Activated naive CD4-positive, alpha-beta T cell treated with anti-CD3 and anti-CD28 coated beads, Interleukin-2, amount 50 U/mL, for 16 hours (primary cell): ENCODE results near the gene VDAC1.
A peak's percentile ranks its signal among the peaks of the same experiment; 100 is the strongest.
"Not testable (repeated sequence)": the region's sequence is repeated elsewhere in the genome, so short reads cannot be mapped to it uniquely, and the experiment has no call there.

Experiments used
- DNase-seq: peaks from one replicate; pipeline ENCODE4 v3.0.0-alpha.2; 2020

Gene VDAC1, protein sequence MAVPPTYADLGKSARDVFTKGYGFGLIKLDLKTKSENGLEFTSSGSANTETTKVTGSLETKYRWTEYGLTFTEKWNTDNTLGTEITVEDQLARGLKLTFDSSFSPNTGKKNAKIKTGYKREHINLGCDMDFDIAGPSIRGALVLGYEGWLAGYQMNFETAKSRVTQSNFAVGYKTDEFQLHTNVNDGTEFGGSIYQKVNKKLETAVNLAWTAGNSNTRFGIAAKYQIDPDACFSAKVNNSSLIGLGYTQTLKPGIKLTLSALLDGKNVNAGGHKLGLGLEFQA

DNA sequence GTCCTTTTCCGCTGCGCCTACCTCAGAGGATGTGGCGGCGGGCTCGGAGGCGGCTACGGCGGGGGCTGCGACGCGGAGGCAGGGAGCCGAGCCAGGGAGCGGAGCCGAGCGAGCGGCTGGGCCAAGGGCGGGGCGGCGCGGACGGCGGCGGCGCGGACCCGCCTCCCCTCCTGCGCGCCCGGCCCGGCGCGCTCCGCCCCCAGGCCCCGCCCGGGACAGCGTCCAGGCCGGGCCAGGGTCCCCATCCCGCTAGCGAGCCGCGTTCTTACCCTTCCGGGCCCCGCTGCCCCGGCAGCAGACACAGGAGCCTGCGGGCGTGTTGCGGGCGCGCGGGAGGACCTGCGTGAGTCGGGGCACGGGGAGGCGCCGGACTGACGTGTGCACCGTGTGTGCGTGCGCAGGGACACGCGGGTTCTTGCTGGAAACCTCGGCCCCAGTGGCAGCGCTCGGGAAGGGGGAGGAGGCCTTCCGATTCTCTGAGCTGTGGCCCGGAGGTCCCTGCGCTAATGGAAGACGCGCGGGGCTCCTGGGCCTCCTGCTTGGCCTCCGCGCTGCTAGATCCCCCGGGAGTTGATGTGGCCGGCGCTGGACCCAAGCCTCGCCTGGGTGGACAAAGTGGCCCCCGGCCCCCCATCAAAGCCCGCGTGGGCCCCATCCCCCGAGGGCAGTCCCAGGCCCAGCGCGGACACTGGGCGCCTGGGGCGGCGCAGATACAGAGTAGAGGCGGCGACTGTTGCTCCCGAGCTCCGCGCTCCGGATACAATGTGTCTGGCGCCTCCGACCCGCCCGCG lies at the start of gene VDAC1:
Gene VDAC1 (minus strand): TSS at position 350 of the 791 bp plus-strand sequence. CDS start 11,963 bp downstream, outside the sequence.
- peak; percentile 83 for DNase-seq

DNA sequence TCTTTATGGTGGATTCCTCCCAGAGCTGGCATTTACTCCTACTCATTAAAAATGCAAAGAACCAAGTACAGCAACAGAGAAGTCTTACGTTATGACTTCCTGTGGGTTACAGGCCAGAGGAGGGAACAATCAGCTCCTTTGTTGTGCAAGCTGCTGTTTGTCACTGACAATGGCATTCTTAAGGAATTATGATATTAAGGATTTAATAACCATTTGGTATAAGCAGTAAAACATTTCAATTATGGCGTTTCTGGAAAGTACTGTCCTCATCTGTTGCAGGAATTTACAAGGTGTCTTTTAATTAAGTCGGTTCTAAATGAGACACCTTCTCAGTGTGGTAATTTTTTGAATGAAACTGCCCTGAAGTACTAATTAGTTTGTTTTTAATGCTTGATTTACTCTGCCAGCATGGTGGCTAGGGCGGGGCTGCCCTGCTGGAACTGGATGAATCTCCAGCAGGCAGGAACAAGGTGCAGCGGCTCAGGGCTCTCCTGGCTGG lies 49.1 kb upstream of the VDAC1 start:
- no peak for DNase-seq

DNA sequence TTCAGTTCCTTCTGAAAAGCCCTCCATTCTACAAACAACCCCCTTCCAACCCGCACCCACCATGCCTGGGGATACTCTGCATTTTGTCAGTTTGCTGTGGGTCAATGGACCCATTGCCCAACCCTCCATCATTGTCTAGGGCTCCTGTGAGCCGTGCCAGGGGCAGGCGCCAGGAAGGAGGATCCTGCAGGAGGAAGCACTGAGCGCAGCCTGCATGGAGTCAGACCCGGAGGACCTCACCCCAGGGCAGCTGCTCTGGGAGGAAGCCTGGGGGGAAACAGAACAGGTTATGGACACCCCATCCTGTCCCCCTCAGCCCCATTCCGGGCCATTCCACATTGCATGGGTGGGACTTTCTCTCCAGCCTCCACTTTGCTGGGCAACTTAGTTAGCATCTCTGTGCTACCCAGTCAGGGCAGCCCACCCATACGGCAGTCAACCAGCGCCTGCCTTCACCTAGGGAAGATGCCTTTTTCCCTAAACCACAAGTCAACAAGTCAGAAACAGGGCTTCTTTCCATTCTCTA lies 48.6 kb upstream of the VDAC1 start:
- no peak for DNase-seq

DNA sequence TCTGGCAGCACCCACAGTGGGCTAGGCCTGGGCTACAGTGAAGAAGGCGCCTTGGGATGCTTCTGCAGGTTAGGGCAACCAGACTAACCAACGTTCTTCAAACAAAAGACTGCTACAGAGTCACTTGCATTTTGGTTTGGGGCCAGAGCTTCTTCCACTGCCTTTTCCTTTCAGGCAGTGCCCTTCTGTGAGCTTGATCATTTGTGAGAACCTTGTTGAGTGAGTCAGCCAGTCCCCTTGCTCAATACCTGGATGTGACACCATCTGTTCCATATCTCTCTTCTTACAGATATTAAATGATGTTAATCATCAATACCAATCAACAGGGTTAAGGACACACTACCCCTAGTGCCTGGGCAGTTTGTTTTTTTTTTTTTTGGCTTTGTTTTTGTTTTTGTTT lies 46.5 kb upstream of the VDAC1 start:
- no peak for DNase-seq

DNA sequence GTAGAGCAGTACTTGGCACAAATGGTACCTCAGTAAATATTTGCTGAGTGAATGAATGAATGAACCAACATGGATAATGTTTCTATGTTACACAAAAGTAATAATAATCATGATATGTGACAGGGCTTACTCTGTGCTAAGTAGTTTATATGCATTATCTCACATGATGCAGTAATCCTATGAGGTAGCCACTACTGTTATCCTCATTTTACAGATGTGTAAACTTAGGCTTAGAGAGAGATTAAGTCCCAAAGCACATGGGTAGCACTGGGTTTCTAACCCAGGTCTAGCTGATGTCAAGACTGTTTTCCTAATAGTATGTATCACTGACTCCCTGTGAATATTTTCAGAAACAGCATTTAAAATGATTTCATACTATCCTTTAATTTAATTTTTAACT lies 44.1 kb upstream of the VDAC1 start:
- DNase-seq: no peak

DNA sequence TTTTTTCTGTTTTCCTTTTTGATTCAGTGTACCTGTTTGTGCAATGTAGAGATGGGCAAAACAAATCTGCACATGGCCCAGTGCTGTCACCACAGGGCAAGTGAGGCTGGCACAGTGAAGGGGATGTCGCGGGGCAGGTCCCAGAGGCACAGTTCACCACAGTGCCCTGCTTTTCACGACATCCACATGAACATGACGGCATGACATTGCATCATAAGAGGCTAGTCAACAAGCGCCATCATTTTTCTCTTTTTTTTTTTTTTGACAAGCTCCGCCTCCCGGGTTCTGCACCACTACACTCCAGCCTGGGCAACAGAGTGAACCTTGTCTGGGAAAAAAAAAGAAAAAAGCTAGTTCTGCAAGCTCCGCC lies 42.9 kb upstream of the VDAC1 start:
- no peak for DNase-seq

DNA sequence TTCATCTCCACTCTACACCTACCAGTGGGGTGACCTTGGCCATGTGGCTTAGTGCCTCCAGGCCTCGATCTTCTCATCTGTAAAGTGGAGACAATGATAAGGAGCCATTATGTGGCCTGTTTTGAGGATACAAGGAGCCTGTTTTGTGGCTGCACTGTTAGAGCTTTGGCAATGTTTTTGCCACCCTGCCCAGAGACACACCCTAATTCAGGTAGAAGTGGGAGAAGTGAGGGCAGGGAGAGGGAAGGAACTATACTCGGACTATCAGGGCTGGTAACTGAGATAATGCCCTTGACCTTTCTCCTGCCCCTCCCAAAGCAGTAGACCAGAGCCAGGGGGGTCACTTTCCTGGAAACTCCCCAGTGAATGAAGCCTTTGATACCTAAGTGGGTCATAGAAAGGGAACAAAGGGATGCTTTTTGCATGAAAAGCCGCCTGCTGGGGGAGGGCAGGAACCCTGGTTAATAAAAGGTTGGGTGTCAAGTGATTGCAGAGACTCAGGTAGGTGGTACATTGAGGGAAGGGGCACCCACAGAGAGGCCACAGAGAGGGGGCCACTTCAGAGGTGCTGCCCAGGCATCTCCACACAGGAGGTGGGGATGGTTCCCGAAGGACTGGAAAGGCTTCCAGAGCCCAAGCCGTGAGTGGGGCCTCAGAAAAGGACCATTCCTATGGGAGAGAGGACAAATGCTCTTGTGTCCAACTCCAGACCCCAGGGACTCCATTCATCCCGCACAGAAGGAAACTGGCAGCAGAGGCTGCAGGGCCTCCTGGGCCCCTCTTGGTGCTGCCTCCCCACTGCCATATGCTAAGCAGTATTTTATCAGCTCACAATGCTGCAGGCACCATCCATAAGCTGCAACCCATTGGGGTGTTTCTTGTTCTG lies 42.3 kb upstream of the VDAC1 start:
- DNase-seq: no peak

DNA sequence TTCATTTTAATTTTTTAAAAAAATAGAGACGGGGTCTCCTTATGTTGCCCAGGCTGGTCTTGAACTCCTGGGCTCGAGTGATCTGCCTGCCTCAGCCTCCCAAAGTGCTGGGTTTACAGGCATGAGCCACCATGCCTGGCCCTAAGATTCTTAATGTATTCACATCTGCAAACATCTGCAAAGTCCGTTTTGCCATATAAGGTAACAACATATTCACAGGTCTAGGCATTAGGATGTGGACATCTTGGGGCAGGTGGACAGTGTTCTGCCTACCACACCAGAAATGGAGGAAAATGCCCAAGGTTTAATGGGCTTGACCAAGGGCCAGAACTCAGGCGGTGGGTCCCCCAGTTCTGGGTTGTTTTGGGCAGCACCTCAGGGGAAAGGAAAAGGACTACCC lies 41.6 kb upstream of the VDAC1 start:
- no peak for DNase-seq

DNA sequence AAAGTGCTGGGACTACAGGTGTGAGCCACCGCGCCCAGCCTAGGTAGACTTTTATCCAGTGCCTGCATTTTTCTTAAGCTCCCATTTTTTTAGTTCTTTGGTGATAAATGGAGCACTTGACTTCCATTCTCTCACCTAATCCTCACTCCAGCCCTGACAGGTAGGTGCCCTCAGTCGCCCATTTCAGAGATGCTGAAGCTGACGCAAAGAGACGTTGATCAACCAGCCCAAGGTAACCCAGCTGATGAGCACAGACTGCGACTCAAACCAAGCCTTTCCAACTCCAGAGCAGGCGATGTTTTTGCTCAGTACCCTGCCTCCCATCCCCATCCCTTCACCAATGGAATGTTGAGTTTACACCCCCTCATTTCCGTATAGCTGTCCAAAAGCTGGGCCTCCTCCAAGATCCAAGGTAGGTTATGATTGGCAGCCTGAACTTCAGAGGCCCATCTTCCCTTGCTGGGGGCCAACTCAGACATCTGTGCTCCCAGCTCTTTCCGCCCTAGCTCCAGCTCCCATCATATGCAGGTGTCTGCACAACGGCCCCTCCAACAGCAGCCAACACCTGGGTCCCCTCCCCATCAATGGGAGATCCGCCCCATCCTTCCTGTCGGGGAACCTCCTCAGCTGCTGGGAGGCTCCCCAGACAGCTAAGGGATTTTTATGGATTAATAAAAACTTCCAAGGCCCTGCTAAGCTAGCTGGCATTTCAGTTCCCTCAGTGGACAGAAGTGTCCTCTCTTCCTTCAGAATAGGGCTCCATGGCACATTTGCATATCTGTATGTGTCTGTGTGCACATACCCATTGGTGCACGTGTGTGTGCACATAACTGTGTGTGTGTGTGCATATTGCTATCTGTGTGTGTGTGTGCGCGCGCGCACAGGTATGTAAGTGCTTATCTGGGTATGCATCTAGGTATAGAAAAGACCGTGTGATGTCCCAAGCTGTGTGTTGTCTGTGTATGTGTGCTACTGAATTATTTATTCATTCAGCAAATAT lies 39.3 kb upstream of the VDAC1 start:
- DNase-seq: peak; percentile 21

DNA sequence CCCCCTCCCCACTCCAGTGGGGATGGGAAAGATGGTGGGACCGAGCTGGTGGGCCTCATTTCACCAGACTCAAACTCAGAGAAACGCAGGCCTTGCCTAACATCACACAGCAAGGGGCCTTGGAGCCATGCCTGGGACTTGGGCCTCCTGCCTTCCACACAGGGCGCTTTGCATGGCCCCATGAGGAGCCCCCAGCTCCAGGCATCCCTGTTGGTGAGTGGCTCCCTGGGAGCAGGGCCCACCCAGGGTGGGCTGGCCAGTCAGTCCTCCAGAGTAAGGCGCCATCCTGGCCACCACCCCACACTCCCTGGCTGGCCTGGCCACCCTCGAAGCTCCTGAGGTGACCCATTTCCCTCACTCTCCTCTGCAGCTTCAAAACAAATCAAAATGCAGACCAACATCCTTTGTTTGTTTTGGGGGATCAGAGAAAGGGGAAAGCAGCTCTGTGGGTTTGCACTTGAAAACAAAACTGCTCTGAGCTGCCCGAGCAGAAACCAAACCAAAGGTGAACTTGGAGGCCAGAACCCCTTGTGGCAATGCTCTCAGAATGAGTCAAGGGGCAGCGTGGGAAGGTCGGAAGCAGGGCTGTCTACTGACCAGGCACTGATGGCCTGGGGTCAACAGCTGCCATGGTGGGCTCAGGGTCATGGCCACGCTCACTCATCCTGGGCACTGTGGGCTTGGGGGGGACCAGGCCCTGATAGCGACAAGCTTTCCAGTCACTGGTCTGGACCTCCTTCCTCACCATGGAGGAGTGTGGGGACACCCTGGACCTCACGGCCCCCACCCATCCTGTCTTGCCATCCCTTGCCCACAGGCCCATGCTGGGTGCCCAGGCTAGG lies 37.0 kb upstream of the VDAC1 start:
- no peak for DNase-seq

DNA sequence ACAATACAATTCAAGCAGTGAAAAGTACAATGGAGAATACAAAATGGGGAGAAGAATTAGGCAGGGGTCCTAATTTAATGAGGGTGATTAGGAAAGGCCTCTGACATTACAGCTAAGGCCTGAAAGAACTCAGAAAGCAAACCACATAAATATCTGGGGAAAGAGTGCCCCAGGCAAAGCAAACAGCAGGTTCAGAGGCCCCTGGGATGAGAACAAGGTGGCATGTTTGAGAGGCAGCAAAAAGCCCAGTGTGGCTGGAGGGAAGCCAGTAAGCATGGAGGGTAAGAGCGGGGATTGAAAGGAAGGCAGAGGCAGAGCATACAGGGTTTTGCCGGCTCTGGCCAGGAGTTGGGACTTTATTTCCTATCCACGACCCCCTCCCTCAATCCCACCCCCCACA lies 33.4 kb upstream of the VDAC1 start:
- DNase-seq: no peak

DNA sequence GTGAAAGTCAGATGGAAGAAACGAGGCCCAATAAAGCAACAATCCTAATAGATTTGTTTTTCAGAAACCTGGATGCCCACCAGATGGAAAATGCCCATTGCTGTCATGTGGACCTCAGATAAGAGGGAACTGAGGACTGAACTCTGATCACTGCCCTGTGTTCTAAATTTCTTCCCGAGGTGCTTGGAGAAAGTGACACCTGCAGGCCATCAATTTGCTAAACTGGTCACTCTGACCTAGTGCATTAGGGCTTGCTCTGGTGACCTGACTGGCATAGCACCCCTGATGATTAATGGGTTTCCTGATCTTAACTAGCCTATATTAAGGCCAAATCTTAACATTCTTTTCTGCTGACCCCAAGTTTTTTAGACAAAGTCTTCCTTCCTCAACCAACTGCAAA lies 32.4 kb upstream of the VDAC1 start:
- DNase-seq: no peak

DNA sequence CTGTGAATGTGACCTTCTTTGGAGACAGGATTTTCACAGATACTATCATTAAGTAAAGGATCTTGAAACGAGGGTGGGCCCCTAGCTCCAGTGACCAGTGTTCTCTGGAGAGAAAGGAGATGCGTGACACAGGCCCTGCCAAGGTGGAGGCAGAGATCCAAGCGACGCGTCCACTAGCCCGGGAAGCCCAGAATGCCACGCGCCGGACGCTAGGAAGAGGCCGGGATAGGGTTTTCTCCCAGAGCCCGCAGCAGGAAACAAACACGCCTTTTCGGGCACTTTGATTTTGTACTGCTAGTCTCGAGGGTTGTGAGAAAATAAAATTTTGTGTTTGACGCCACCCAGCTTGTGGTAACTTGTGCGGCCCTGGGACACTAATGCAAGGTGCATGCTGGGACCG lies 29.6 kb upstream of the VDAC1 start:
- DNase-seq: no peak

DNA sequence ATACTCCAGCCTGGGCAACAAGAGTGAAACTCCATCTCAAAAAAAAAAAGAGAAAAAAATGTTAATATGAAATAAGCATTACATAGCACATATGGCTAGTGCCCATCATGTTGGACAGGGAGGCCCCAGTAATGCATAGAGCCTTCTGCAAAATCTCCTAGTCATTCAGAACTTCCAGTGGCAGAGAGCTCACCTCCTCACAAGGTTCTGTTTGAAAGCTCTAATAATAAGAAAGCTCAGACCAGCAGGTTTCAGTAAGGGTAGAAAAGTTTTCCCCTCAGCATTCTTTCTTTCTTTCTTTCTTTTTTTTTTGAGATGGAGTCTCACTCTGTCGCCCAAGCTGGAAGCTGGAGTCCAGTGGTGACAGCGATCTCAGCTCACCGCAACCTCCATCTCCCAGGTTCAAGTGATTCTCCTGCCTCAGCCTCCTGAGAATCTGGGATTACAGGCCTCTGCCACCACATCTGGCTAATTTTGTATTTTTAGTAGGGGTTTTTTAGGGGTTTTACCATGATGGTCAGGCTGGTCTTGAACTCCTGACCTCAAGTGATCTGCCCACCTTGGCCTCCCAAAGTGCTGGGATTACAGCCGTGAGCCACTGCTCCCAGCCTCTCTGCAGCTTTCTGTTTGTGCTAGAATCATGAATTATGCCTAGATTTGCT lies 25.7 kb upstream of the VDAC1 start:
- DNase-seq: not testable (repeated sequence)

DNA sequence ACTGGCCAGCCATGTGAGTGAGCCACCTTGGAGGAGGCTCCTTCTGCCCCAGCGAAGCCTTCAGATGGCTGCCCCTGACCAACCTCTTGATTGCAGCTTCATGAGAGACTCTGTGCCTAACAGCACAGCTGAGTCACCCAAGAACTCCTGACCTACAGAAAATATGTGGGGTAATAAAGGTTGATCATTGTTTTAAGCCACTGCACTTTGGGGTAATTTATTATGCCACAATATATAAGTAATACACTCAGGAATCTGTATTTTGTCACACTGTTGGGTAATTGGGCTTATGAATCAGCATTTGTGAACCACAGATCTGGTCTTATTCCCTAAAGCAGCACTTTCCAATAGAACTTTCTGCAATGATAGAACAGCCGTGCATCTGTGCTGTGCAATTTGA lies 24.4 kb upstream of the VDAC1 start:
- DNase-seq: no peak

DNA sequence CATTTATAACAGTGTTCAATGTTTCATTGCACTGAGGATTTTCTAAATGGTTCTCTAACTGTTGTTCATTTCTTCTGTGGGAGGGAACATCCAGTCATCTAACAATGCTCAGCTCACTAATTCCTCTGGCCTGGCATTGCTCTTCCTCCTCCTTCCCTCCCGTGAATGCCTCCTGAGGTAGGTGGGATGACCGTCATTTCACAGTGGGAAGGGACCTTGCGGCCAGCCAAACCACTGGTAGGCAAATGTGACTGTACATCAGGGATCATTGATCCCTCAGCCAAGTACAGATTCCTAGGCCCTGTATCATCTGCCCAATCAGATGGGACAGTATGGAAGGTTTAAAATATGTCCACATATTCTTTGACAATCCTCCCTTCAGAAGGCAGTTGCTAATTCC lies 23.7 kb upstream of the VDAC1 start:
- no peak for DNase-seq

DNA sequence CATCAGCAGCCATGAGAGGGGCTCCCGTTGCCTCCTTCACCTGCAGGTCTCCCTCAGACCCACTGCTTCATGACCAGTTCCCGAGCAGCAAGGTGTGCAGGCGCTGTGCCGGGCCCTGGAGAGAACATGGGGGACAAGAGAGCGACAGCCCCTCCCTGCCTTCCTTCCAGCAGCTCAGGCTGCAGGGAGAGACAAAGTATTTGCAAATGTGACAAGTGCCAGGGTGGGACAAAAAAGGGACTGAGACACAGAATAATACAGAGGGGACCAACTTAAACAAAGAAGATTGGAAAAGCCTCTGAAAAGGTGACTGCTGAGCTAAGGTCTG lies 22.5 kb upstream of the VDAC1 start:
- no peak for DNase-seq

DNA sequence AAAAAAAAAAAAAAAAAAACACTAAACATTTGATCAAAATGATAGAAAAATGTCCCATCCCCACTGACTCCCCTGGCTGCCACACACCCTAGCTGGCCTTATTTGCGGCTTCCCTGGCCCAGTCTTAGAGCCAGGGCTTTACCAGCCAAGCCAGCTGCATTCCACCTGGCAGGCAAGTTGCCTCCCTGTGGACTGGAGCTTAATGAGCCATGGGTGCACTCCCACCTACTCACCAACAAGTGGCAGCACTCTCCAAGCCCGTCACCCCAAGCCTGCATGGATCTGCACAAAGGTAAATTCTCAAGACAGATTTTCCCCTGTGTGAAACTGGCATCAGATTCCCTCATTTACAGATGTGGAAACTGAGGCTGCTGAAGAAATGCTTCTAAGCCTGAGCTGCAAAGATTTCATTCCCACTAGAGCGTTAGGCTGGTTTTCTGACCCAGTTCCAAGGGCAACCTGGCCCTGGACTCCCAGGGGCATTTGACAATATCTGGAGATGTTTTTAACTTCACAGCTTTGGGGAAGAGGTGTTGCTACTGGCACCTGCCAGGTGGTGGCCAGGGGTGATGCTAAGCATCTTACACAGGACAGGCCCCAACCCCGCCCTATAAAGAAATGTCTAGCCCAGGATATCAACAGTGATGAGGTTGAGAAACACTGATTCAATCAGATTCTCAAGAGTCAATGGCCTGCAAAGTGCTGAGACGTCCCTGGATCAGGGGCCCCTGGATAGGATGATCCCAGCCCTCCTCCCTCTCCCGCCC lies 21.9 kb upstream of the VDAC1 start:
- DNase-seq: peak; percentile 62

DNA sequence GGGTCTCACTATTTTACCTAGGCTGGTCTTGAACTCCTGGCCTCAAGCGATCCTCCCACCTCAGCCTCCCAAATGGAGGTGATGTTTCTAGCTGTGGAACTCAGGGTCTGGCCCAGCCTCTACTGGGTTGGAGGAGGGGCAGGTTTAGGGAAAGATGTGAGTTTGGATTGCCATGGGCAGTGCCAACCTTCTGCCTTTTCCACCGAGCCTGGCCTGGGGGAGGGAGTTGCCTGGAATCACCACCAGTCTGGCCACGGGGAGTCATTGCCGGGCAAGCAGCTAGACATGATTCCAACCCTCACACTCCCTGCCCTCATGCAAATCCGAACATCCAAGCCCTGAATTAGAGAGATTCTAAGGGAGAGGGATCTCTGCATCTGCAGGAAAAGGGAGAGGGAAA lies 21.0 kb upstream of the VDAC1 start:
- DNase-seq: no peak

DNA sequence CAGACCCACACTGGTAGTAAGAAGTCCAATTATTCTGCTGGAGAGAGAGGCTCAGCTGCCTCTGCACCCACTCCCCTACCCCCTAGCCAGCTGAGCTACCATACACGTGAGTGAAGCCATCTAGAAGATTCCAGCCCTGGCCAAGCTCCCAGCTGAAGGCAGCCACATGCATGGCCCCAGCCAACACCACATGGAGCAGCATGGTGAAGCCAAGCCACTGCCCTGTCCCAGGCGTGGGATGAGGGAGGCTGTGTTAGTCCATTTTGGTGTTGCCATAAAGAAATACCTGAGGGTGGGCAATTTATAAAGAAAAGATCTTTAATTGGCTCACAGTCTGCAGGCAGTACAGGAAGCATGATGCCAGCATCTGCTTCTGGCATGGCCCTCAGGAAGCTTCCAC lies 20.0 kb upstream of the VDAC1 start:
- DNase-seq: no peak
